HG03103 (cell line): ENCODE measurements around the gene SEC61G.

Source experiments
- ATAC-seq: cut with Tn5 transposase; IDR thresholded peaks from one replicate; pipeline ENCODE4 v1.9.1; 2021; ENCODE audit warnings: low read depth; ENCODE audit not compliant: unreplicated experiment

Gene SEC61G

GRCh38 chr7:54758702-54759592 is at the start of gene SEC61G:
SEC61G (minus strand) TSS chr7:54759211; CDS start chr7:54757588, 1,623 bp downstream.
- ATAC-seq, result peak; percentile 95

- ATAC-seq, result no peak
Observed at GRCh38 chr7:54802841-54803240, 43.8 kb upstream of the SEC61G start.

- no peak for ATAC-seq
Observed at GRCh38 chr7:54802114-54802513, 43.1 kb upstream of the SEC61G start.

GRCh38 chr7:54799792-54800191 is 40.8 kb upstream of the SEC61G start:
- no peak for ATAC-seq

DNA sequence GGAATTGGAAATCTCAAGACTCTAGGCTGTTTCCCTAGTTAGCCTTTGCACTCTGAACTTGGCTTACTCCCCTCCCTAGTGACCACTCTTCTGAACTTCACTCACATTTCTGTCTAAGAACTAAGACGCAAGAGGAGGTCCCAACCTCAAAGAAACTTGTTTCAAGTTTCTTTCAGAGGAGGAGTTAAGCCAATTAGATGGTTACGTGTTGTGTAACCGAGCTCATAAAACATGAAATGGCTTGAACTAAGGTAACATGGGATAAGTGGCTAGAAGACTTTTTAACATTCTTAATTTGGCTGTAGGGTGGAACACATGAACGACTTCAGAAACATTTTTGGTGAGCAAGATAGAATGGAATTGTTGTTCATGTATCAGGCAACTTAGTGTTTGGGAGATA is 39.5 kb upstream of the SEC61G start:
- no peak for ATAC-seq

DNA sequence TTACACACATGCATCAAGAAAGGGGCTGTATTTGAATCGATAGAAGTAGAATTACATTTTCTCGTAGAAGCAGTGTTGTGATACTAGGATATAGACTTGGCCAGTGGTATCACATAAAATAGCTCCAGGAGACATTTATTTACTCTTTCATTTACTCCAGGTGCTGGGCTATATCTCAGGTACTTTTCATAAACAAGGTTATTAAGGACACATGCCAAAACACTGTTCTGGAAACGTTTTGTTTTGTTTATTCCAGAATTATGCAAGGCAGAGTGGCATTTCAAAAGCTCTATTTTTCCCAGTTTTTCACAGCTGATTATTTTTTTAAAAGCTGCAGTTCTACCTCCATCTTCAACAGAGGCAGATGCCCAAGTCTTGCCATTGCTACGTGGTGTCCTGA is 37.8 kb upstream of the SEC61G start:
- ATAC-seq, result no peak

- ATAC-seq, result no peak
Observed at GRCh38 chr7:54796150-54796549, 37.1 kb upstream of the SEC61G start.

GRCh38 chr7:54792383-54792782 is 33.4 kb upstream of the SEC61G start:
- ATAC-seq, result no peak

DNA sequence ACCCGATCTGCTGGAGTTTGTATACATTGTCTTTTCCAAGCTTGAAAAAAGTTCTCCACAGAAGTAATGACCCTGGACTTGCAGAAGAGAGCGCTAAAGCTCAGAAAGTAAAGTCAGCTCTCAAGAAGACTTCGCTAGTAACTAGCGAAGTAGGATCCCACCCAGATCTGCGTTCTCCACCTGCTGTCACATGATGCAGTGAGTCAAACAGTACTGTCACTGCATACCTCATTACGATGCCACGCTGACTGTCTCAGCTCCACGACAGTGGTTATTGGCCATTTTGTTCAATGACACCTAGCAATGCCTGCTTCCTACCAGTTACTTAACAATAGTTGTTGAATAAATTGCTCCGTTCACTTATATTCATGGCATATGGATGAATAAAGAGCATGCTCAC is 29.7 kb upstream of the SEC61G start:
- ATAC-seq, result peak; percentile 80

DNA sequence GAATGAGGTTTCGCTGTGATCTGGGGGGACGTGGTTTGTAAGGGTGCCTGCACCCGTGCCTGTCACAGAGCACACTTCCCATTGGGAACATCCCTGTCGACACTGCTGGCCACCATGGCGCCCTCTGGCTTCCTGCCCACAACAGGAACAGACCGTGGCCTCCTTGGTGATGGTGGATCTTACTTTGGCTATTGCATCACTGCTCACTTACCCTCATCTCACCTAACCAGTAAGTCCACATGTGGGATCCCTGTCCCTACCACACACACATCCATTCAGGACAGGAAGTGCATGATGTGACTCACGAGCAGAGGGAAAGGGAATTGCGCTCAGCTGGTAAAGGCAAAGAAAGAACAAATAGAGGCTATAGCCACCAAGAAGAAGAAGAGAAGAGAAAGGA is 26.2 kb upstream of the SEC61G start:
- no peak for ATAC-seq

DNA sequence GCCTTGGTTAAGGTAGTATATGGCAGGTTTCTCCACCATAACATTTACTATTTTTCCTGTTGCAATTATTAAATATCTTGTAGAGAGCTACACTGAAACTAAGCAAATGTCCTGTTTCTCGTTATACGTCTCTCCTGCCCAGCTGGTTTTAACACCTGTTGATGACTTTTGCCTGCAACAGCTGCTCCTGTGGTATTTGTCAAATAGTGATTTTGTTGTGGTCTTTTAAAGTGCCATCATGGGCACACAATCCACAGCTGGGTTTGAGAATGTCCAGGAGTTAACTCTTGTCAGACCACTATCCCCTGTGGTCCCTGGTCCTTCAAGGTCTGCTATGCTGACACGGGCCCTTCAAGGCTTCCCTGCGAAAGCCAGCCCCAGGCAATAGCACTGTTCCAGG is 24.9 kb upstream of the SEC61G start:
- no peak for ATAC-seq

DNA sequence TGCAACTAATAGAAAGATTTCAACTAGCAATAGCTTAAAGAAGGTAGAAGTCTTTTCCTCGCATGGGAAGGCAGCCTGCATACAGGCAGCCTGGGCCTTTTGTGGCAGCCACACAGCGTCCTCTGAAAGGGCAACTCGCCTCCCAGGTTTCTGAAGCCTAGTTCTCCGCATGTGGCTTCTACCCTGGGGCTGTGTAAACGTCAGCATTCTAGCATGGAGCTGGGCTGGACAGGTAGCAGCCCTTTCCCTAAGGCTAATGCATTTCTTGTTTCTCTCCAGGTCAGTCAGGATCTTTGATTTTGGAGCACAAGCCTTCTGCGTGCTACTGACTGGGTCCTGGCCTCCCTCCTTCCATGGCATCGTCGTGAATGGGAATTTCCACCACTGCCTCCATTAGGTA is 23.8 kb upstream of the SEC61G start:
- no peak for ATAC-seq

- ATAC-seq, result no peak
Observed at GRCh38 chr7:54782314-54782713, 23.3 kb upstream of the SEC61G start.

DNA sequence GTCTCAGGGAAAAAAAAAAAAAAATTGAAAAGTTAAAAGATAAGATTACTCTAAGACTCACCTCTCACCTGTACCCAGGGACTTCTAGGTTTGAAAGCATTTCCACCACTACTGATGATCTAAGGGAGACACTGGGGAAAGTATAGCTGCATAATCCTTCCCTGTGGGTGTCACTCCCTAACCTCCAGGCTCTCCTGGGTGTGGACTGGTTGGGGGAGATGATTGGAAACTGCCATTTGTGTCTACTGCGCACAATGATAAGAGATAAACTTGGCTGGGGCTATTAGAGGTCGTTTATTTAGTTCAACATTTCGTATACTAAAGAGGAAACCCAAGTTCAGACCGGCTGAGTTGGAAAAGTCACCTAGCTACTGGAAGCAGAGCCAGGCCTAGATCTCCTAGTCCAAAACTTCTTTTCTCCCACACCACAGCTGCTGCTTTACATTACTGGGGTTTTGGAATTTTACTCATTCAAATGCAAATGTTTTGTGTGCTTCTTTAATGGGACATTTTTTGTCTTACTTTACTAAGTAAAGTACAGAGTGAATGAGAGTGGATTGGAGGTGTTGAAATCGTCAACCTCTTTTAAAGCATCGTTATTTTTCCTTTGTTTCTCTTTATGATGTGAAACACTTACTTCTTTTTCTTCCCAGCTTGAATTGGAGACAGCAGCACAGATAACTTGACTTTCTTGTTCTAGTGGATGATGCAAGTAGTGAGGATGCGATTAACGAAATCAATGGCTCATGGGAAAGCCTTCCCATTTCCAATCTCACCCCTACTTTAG is 22.3 kb upstream of the SEC61G start:
- ATAC-seq, result no peak

- ATAC-seq, result no peak
Observed at GRCh38 chr7:54780490-54780889, 21.5 kb upstream of the SEC61G start.

GRCh38 chr7:54778696-54779540 is 19.9 kb upstream of the SEC61G start:
- ATAC-seq, result no peak

GRCh38 chr7:54778166-54778565 is 19.2 kb upstream of the SEC61G start:
- no peak for ATAC-seq

- ATAC-seq, result no peak
Observed at GRCh38 chr7:54774785-54775740, 16.1 kb upstream of the SEC61G start.

DNA sequence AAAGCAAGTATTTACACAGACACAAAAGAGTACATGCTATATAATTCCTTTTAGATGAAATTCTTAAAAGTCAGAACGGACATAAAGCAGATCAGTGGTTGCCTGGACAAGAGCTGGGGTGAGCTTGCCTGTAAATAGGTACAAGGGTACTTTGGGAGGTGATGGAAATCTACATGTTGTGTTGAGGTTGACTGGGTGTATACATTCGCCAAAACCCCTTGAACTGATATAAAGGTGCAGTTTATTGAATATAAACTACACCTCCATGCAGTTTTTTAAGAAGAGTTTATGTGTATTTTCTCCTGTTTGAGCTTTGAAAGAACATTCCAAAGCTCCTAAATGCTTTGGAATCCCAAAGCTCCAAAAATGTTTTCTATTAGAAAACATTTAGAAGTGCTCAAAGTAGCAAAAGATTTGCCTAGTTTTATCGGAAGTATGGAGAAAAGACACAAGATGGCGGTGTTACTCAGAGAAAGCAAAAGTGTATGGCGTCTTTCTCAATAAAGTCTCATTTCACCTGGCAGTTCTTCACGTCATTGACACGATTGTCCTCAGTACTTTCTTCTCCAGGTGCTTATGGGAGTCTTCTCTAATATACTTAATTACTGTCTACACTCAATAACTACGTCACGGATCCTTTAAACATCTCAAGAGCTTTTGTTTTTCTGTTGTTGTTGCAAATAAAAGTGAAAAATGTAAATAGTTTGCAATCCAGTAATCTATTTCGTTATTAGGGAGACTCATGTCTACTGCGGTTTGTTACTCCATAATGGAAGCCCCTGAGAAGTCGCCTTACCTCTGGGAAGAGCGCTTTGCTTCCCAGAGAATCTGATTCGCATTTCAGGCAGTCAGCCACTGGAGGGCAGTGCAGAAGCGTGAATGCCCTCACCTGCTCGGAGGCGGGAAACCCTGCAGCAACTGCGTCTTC is 14.7 kb upstream of the SEC61G start:
- ATAC-seq, result peak; percentile 89
